ENCODE results near the gene MSL3. TPM values are rescaled to one million over a fixed set of nuclear protein-coding genes. Genes with fewer than 3 reads are reported as not detected.
A peak's percentile ranks its signal among the peaks of the same experiment; 100 is the strongest.

MSL3 gene
- total RNA-seq, 4 donors from 2014 or later = 14.2 to 29.6 (median 17.6) TPM

GRCh38 chrX:11764602-11765067, 6.6 kb downstream of the MSL3 start:
- H3K9me3 ChIP-seq = no peaks in the 10 kb centered on the region
- no peak overlapping the region for H3K27ac ChIP-seq
- peaks cover 0 to 12% (median 0%) of the 10 kb centered on the region in 3 donors for H3K4me1 ChIP-seq
- intact Hi-C loops (cut with DNase I) = no loop called here
- H3K27me3 ChIP-seq = no peaks in the 10 kb centered on the region
- 66 to 89% methylated on average over 8 of the region's 8 CpGs for WGBS, 2 donors
- peaks cover 4 to 90% (median 6%) of the 10 kb centered on the region in 3 donors for H3K36me3 ChIP-seq
- TF ChIP-seq POLR2A (IDR thresholded peaks at IDR 0.05) (no peak), CTCF (IDR thresholded peaks at IDR 0.05) (no peak)
- no peak overlapping the region for H3K4me3 ChIP-seq
- DNase-seq = no peak

GRCh38 chrX:11765449-11765848, 7.4 kb downstream of the MSL3 start:
- no peak for DNase-seq
- Histone ChIP-seq H3K27ac (no peak overlapping the region), H3K9me3 (no peaks in the 10 kb centered on the region), H3K27me3 (no peaks in the 10 kb centered on the region), H3K36me3 (peaks cover 4 to 95% (median 6%) of the 10 kb centered on the region in 3 donors), H3K4me1 (peaks cover 0 to 7% (median 0%) of the 10 kb centered on the region in 3 donors), H3K4me3 (no peak overlapping the region)
- intact Hi-C loops (cut with DNase I) = no loop called here
- 72% methylated on average over 3 of the region's 16 CpGs; no CpG with 5 or more reads in 1 of the 2 donors for WGBS, 2 donors
- no peak for TF ChIP-seq CTCF (IDR thresholded peaks at IDR 0.05)
- TF ChIP-seq POLR2A (IDR thresholded peaks at IDR 0.05) = no peak

- WGBS, 2 donors = 73 to 82% methylated on average over 3 of the region's 9 CpGs
- H3K27ac ChIP-seq = no peak overlapping the region
- peaks cover 4 to 86% (median 6%) of the 10 kb centered on the region in 3 donors for H3K36me3 ChIP-seq
- no peaks in the 10 kb centered on the region for H3K4me1 ChIP-seq
- no peaks in the 10 kb centered on the region for H3K27me3 ChIP-seq
- no peak overlapping the region for H3K4me3 ChIP-seq
- intact Hi-C loops (cut with DNase I) = no loop called here
- no peak for DNase-seq
- TF ChIP-seq CTCF (IDR thresholded peaks at IDR 0.05) (no peak), POLR2A (IDR thresholded peaks at IDR 0.05) (no peak)
- H3K9me3 ChIP-seq = no peaks in the 10 kb centered on the region
These were observed 8.4 kb downstream of the MSL3 start for GRCh38 chrX:11766487-11766886.

- no peaks in the 10 kb centered on the region for H3K4me1 ChIP-seq
- peaks cover 4 to 82% (median 6%) of the 10 kb centered on the region in 3 donors for H3K36me3 ChIP-seq
- no peak for DNase-seq
- no peaks in the 10 kb centered on the region for H3K9me3 ChIP-seq
- TF ChIP-seq POLR2A (IDR thresholded peaks at IDR 0.05) (no peak), CTCF (IDR thresholded peaks at IDR 0.05) (no peak)
- intact Hi-C loops (cut with DNase I) = no loop called here
- H3K27me3 ChIP-seq = no peaks in the 10 kb centered on the region
- no peak overlapping the region for H3K27ac ChIP-seq
- WGBS, 2 donors = 51 to 81% methylated on average over 3 of the region's 3 CpGs
- no peak overlapping the region for H3K4me3 ChIP-seq
These were observed 10.0 kb downstream of the MSL3 start for GRCh38 chrX:11768039-11768438.

GRCh38 chrX:11770320-11770719, 12.3 kb downstream of the MSL3 start:
- intact Hi-C loops (cut with DNase I) = loop anchor here (10.0 kb wide), 1 partner anchor 236 kb away; no protein-coding TSS in a partner anchor
- Histone ChIP-seq H3K4me3 (no peak overlapping the region), H3K36me3 (peaks cover 0 to 77% (median 0%) of the 10 kb centered on the region in 3 donors), H3K27ac (no peak overlapping the region), H3K9me3 (no peaks in the 10 kb centered on the region), H3K4me1 (no peaks in the 10 kb centered on the region), H3K27me3 (no peaks in the 10 kb centered on the region)
- DNase-seq = no peak
- 7 to 12% methylated on average over 9 to 12 of the region's 12 CpGs for WGBS, 2 donors
- TF ChIP-seq POLR2A (IDR thresholded peaks at IDR 0.05) (no peak), CTCF (IDR thresholded peaks at IDR 0.05) (peak; percentile 67 to 85 (median 74))
